ENCODE measurements around the gene HAVCR1. TPM values are rescaled to one million over a fixed set of nuclear protein-coding genes. Genes with fewer than 3 reads are reported as not detected.

HAVCR1 gene
- total RNA-seq, 1 experiment from 2014 or later, result not detected

- H3K4me3 Mint-ChIP-seq, result no peak overlapping the region
- ChIA-PET CTCF (no interaction called here), POLR2A (no interaction called here)
- H3K36me3 Mint-ChIP-seq, result peaks cover 13% of the 10 kb centered on the region
- H3K9me3 Mint-ChIP-seq, result peaks cover 32% of the 10 kb centered on the region
- TF ChIP-seq ATF6 (CRISPR knock-in tag; IDR thresholded peaks at IDR 0.05), result no peak
- TF ChIP-seq OVOL2 (CRISPR knock-in tag; IDR thresholded peaks at IDR 0.05; ENCODE audit: borderline replicate concordance), result no peak
- no peak for TF ChIP-seq JUN (CRISPR knock-in tag; IDR thresholded peaks at IDR 0.05)
- TF ChIP-seq FOXP4 (CRISPR knock-in tag; IDR thresholded peaks at IDR 0.05), result no peak
- TF ChIP-seq ZNF671 (CRISPR knock-in tag; IDR thresholded peaks at IDR 0.05), result no peak
- TF ChIP-seq RELA (CRISPR knock-in tag; IDR thresholded peaks at IDR 0.05; ENCODE audit: borderline replicate concordance), result no peak
- TF ChIP-seq E2F4 (CRISPR knock-in tag; IDR thresholded peaks at IDR 0.05; ENCODE audit: borderline replicate concordance, low read depth), result no peak
- no peaks in the 10 kb centered on the region for H3K27me3 Mint-ChIP-seq (ENCODE audit: low read depth)
- ATAC-seq, result no peak
- H3K4me1 Mint-ChIP-seq, result no peaks in the 10 kb centered on the region
- no peak overlapping the region for H3K27ac Mint-ChIP-seq
- no peak for DNase-seq (ENCODE audit: low spot score)
Measured at GRCh38 chr5:157004893-157005551, 53.9 kb downstream of the HAVCR1 start.

- Mint-ChIP-seq H3K27me3 (ENCODE audit: low read depth) (no peaks in the 10 kb centered on the region), H3K4me3 (no peak overlapping the region), H3K27ac (no peak overlapping the region), H3K36me3 (no peaks in the 10 kb centered on the region), H3K9me3 (peaks cover 13% of the 10 kb centered on the region), H3K4me1 (no peaks in the 10 kb centered on the region)
- DNase-seq (ENCODE audit: low spot score) (no peak), ATAC-seq (no peak)
- POLR2A ChIA-PET, result no interaction called here
- CTCF ChIA-PET, result no interaction called here
- TF ChIP-seq CTCF (IDR thresholded peaks at IDR 0.05) (no peak), SP1 (CRISPR knock-in tag; conservative IDR thresholded peaks at IDR 0.05) (no peak), ESRRA (CRISPR knock-in tag; IDR thresholded peaks at IDR 0.05; ENCODE audit: borderline replicate concordance) (no peak), FOXK1 (CRISPR knock-in tag; IDR thresholded peaks at IDR 0.05) (no peak), ZBTB43 (CRISPR knock-in tag; IDR thresholded peaks at IDR 0.05) (no peak), NR2C2 (CRISPR knock-in tag; IDR thresholded peaks at IDR 0.05) (no peak), MXD4 (CRISPR knock-in tag; IDR thresholded peaks at IDR 0.05; ENCODE audit: borderline replicate concordance) (no peak), ZMAT4 (CRISPR knock-in tag; IDR thresholded peaks at IDR 0.05) (no peak), ZNF219 (CRISPR knock-in tag; IDR thresholded peaks at IDR 0.05; ENCODE audit: borderline replicate concordance) (no peak), CBFB (CRISPR knock-in tag; IDR thresholded peaks at IDR 0.05; ENCODE audit: low read depth) (no peak), ZNF138 (CRISPR knock-in tag; conservative IDR thresholded peaks at IDR 0.05) (no peak), ZNF512 (CRISPR knock-in tag; IDR thresholded peaks at IDR 0.05; ENCODE audit: borderline replicate concordance) (no peak), ERG (CRISPR knock-in tag; IDR thresholded peaks at IDR 0.05) (no peak), E2F4 (CRISPR knock-in tag; IDR thresholded peaks at IDR 0.05; ENCODE audit: borderline replicate concordance, low read depth) (no peak), ZNF263 (CRISPR knock-in tag; IDR thresholded peaks at IDR 0.05; ENCODE audit: low read depth) (no peak), RORB (CRISPR knock-in tag; IDR thresholded peaks at IDR 0.05) (no peak)
Measured at GRCh38 chr5:156991714-156992113, 67.2 kb downstream of the HAVCR1 start.
